SU-DHL-6 (cell line): Measurements from ENCODE around the gene RNU1-2.
"Not testable (repeated sequence)": the region's sequence is repeated elsewhere in the genome, so short reads cannot be mapped to it uniquely, and the experiment has no call there.

Source experiments
- H2AFZ ChIP-seq: fragments of 200-600 bp; sonication (generic); 2 replicates; pipeline ENCODE4 v1.6.1; 2014; ENCODE audit warnings: low read depth, mild to moderate bottlenecking, moderate library complexity, mixed read lengths, antibody characterized with exemption, low read length; ENCODE audit not compliant: severe bottlenecking
- H3F3A ChIP-seq: fragments of 200-600 bp; shearing (Covaris generic); 2 replicates; pipeline ENCODE4 v1.6.0; 2016; ENCODE audit warnings: antibody characterized with exemption, mild to moderate bottlenecking; ENCODE audit not compliant: insufficient read depth
- H3K27ac ChIP-seq: fragments of 200-600 bp; sonication (generic); 2 replicates; pipeline ENCODE4 v1.5.1; 2016; ENCODE audit warnings: low read depth, mild to moderate bottlenecking, low read length, moderate library complexity, mixed read lengths
- H3K27me3 ChIP-seq: fragments of 200-600 bp; sonication (generic), shearing (Covaris generic); 2 replicates; pipeline ENCODE4 v1.6.0; 2014; ENCODE audit warnings: mild to moderate bottlenecking, low read length
- H3K36me3 ChIP-seq: fragments of 200-600 bp; sonication (generic); 2 replicates; pipeline ENCODE4 v1.6.1; 2014; ENCODE audit warnings: mild to moderate bottlenecking, low read length, mixed read lengths
- H3K4me2 ChIP-seq: fragments of 300-600, 200-600 bp; shearing (Covaris generic), sonication (generic); 2 replicates; pipeline ENCODE4 v1.6.0; 2014; ENCODE audit warnings: low read length, low read depth, mild to moderate bottlenecking; ENCODE audit not compliant: poor library complexity, severe bottlenecking
- H3K4me3 ChIP-seq: fragments of 200-600 bp; sonication (generic); 2 replicates; pipeline ENCODE4 v1.5.1; 2014; ENCODE audit warnings: antibody characterized with exemption, low read length, mild to moderate bottlenecking, mixed read lengths; ENCODE audit not compliant: insufficient read depth, poor library complexity, severe bottlenecking
- H3K79me2 ChIP-seq: fragments of 200-600 bp; sonication (generic); 2 replicates; pipeline ENCODE4 v1.6.1; 2014; ENCODE audit warnings: mild to moderate bottlenecking, low read length, moderate library complexity; ENCODE audit not compliant: insufficient read depth
- H3K9ac ChIP-seq: fragments of 200-600 bp; sonication (generic); 2 replicates; pipeline ENCODE4 v1.7.0; 2014; ENCODE audit warnings: mild to moderate bottlenecking, low read length
- H3K9me2 ChIP-seq: fragments of 200-600 bp; sonication (generic); replicated peaks from 2 replicates; pipeline ENCODE4 v1.6.1; 2014; ENCODE audit warnings: low read length; ENCODE audit not compliant: insufficient read depth
- H3K9me3 ChIP-seq: fragments of 200-600 bp; sonication (generic); 2 replicates; pipeline ENCODE4 v1.6.1; 2014; ENCODE audit warnings: low read length, mixed read lengths; ENCODE audit not compliant: insufficient read depth
- H4K20me1 ChIP-seq: fragments of 200-600 bp; sonication (generic); 2 replicates; pipeline ENCODE4 v1.6.1; 2014; ENCODE audit warnings: low read depth, mild to moderate bottlenecking, antibody characterized with exemption, low read length, moderate library complexity, mixed read lengths
- EZH2phosphoT487 ChIP-seq: fragments of 200-600 bp; sonication (generic), shearing (Covaris generic); conservative IDR thresholded peaks from 2 replicates; pipeline ENCODE4 v1.6.1; 2018; ENCODE audit warnings: mild to moderate bottlenecking, antibody characterized with exemption, low read length, moderate library complexity, mixed read lengths
- TF ChIP-seq, protein P1 (sequence below): fragments of 200-600 bp; sonication (generic); IDR thresholded peaks from one replicate; pipeline ENCODE4 v1.5.1; 2017; ENCODE audit warnings: antibody characterized with exemption, mild to moderate bottlenecking, low read length, moderate library complexity; ENCODE audit not compliant: insufficient read depth, poor library complexity, severe bottlenecking

RNU1-2 gene

DNA sequence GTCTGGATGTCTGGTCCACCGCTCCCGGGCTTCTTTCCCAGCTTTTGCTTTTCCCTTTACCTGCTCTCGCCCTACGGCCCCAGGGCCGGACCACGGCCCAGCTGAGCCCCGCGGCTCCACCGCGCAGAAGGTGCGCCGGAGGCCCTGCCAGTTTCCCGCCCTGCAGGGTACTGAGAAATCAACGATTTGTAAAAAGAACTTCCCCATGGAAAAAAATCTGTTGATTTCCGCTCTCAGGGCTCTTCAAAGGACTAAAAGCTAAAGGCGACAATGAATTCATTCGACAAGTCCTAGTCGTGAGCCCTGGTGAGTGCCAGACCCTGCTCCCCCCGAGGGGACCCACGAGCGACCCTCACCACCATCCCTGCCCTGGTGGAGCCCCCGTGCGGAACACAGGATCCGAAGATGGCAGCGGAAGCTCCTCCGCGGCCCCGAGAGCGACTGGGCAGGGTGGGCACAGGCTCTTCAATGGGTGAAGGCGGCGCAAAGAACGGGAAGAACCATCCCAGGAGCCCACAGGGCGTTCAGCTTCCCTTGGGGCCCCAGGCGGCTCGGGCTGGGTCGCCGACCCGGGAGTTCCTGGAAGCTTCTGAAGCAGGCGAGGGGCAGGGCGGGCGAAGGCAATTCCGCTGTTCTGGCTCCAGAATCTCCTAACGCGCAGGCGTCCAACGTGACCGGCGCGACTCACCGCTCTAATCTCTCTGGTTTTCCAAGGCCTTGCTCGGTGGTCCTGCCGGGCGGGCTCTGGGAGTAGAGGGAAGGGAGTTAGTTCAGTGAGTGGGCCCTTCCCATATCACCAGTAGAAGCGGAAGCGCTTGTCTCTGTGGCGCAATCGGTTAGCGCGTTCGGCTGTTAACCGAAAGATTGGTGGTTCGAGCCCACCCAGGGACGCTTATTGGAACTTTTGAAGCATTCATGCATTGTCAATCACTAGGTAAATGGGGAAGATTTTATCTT, 6.6 kb upstream of the RNU1-2 start:
- no peak overlapping the region for H3K27ac ChIP-seq

DNA sequence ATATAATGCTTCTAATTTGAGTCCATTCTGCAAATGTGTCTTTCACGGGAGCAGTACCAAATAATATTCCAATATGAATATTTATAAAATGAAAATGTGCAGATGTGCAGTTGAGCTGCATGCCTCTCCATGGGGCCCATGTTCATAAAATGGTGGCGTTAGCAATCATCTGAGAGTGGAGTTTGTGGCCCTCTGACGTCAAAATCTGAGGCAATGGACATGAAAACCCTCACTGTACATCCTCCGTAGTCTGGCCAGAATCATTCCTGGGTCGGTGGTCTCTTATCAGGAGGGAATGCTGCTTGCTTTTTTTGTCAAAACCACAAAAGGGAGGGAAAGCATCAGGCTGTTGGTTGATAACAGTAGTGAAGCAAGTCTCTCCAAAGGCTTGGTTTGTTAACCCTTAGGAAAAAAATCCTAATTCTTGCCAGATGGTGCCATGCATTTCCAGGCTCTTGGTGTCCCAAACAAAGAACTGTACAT, 5.2 kb upstream of the RNU1-2 start:
- not testable (repeated sequence) for H3F3A ChIP-seq, H3K4me3 ChIP-seq, H3K36me3 ChIP-seq, H3K9me3 ChIP-seq, H3K9ac ChIP-seq, H3K27me3 ChIP-seq, H2AFZ ChIP-seq, H3K27ac ChIP-seq, H3K4me2 ChIP-seq, H4K20me1 ChIP-seq, H3K9me2 ChIP-seq, H3K79me2 ChIP-seq

More for the DNA sequence above, 6.6 kb upstream of the RNU1-2 start:
- H4K20me1 ChIP-seq: no peaks in the 10 kb centered on the region
- peak overlapping the region; percentile 68 for H2AFZ ChIP-seq
- no peaks in the 10 kb centered on the region for H3K9me3 ChIP-seq
- H3K36me3 ChIP-seq: no peaks in the 10 kb centered on the region
- no peaks in the 10 kb centered on the region for H3K27me3 ChIP-seq
- H3K79me2 ChIP-seq: no peaks in the 10 kb centered on the region
- H3F3A ChIP-seq: no peaks in the 10 kb centered on the region
- no peak for TF ChIP-seq EZH2phosphoT487
- TF ChIP-seq, protein P1, sequence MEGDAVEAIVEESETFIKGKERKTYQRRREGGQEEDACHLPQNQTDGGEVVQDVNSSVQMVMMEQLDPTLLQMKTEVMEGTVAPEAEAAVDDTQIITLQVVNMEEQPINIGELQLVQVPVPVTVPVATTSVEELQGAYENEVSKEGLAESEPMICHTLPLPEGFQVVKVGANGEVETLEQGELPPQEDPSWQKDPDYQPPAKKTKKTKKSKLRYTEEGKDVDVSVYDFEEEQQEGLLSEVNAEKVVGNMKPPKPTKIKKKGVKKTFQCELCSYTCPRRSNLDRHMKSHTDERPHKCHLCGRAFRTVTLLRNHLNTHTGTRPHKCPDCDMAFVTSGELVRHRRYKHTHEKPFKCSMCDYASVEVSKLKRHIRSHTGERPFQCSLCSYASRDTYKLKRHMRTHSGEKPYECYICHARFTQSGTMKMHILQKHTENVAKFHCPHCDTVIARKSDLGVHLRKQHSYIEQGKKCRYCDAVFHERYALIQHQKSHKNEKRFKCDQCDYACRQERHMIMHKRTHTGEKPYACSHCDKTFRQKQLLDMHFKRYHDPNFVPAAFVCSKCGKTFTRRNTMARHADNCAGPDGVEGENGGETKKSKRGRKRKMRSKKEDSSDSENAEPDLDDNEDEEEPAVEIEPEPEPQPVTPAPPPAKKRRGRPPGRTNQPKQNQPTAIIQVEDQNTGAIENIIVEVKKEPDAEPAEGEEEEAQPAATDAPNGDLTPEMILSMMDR: no peak
- peak overlapping the region; percentile 28 for H3K4me3 ChIP-seq
- H3K9me2 ChIP-seq: no peaks in the 10 kb centered on the region
- peak overlapping the region; percentile 21; the same call in 1 of the 2 replicates for H3K9ac ChIP-seq
- H3K4me2 ChIP-seq: peak overlapping the region; percentile 25

DNA sequence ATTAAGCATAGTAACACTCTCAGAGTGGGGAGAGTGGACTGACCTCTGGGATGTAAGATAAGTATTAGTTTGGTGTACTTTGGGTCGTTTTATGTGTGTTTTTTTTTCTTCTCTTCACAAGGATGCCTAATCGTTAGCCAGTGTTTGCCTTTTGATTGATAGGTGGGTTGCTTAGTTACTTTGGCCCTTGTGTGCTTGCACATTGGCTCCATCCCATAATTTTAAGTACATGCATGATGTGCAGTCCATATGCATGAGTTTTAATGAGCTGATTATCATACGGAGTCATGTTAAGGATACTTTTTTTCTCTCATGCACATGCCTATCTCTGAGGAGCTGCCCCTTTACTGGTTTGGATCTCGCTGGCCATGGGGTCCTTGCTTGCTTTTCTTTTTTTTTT, 4.7 kb upstream of the RNU1-2 start:
- not testable (repeated sequence) for H3K4me2 ChIP-seq, H3K4me3 ChIP-seq, H3K27ac ChIP-seq, H3K36me3 ChIP-seq, H2AFZ ChIP-seq, H3K9me2 ChIP-seq, H3K9ac ChIP-seq, H3K27me3 ChIP-seq, H3F3A ChIP-seq, H3K79me2 ChIP-seq, H4K20me1 ChIP-seq, H3K9me3 ChIP-seq

DNA sequence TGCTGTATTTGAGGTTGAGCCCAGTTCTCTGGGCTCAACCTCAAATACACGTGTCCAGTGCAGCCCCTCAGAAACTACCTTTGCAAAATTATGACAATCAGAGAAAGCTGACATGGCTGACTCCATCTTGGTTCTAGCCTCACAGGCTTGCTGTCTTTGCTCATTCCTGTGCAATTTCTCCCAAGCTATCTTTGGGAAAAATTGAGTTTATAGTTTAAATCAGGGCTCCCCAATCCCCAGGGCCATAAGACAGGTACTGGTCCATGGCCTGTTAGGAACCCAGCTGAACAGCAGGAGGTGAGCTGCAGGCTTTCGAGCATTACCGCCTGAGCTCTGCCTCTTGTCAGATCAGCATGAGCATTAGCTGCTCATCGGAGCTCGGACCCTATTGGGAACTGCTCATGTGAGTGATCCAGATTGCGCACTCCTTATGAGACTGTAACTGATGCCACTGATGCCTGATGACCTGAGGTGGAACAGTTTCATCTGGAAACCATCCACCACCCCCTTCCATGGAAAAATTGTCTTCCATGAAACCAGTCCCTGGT, 2.7 kb upstream of the RNU1-2 start:
- H3K27me3 ChIP-seq, H3K79me2 ChIP-seq, H3K4me2 ChIP-seq, H2AFZ ChIP-seq, H3K36me3 ChIP-seq, H3K9me2 ChIP-seq, H4K20me1 ChIP-seq, H3K9ac ChIP-seq, H3K4me3 ChIP-seq, H3K27ac ChIP-seq, H3K9me3 ChIP-seq: not testable (repeated sequence)
- peaks cover 19% of the 10 kb centered on the region for H3F3A ChIP-seq

DNA sequence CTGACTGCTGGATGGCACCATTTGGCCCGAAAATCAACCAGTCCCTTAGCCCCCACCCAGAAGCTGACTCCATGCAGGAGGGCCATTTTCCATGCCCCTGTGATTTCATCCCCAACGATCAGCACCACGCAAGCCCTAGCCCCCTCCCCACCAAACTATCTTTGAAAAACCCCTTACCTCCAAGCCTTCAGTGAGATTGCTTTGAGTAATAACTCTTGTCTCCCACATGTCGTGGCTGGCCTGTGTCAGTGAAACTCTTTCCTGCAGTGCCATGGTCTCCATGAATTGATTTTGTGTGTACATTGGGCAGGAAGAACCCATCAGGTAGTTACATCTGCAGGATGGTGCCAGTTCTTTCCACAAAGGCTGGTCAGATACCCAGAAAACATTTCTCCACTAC, 2.0 kb upstream of the RNU1-2 start:
- not testable (repeated sequence) for H3K9me3 ChIP-seq, H3K9ac ChIP-seq, H3K4me3 ChIP-seq, H2AFZ ChIP-seq, H3K36me3 ChIP-seq, H3K27ac ChIP-seq, H3K27me3 ChIP-seq, H4K20me1 ChIP-seq, H3K4me2 ChIP-seq, H3K9me2 ChIP-seq, H3K79me2 ChIP-seq
- H3F3A ChIP-seq: peaks cover 26% of the 10 kb centered on the region

DNA sequence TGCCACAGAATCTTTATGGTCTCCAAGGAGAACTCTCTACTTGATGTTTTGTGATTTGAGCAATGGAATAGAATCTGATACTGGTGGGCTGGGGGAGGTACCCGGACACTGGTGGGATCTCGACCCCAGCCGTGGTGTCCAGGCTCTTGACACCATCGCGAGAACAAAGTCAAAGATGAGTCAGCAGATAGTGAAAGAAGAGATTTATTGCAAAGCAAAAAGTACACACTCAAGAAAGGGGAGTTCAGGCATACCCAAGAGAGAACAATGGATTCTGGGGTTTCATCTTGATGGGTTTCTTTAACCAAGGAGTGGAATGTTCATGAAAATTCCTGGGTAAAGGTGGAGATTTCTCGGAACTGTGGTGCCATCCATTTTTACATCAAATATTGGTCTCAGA, 1.4 kb upstream of the RNU1-2 start:
- not testable (repeated sequence) for H2AFZ ChIP-seq, H3K9me3 ChIP-seq, H3K9ac ChIP-seq, H3K36me3 ChIP-seq, H3K79me2 ChIP-seq, H3K4me2 ChIP-seq, H3K9me2 ChIP-seq, H3K27ac ChIP-seq, H3K27me3 ChIP-seq, H4K20me1 ChIP-seq, H3K4me3 ChIP-seq
- H3F3A ChIP-seq: peaks cover 26% of the 10 kb centered on the region

DNA sequence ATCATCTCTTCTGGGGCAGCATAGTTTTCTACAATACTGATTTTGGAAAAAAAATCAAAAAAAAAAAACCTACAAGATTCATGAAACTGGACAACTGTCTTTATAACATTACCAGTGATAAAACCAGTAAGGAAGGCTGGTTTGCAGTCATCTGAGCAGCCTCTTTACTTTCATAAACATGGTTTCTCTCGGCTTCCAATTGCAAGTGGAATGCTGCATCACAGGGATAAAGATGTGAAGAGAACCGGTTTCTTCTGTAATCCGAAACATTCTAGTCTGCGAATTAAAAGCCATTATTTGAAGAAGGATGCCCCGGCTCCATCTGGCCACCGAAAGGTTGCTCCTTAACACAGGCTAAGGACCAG, 565 bp upstream of the RNU1-2 start:
- H4K20me1 ChIP-seq, H3K9me2 ChIP-seq, H3K36me3 ChIP-seq, H3K9me3 ChIP-seq, H3K27me3 ChIP-seq, H3K79me2 ChIP-seq: not testable (repeated sequence)
- H3K27ac ChIP-seq: peak overlapping the region; percentile 76
- H3K4me2 ChIP-seq: peak overlapping the region; percentile 88
- H2AFZ ChIP-seq: peak overlapping the region; percentile 88
- peak overlapping the region; percentile 64 for H3K9ac ChIP-seq
- H3K4me3 ChIP-seq: peak overlapping the region; percentile 67
- H3F3A ChIP-seq: peaks cover 26% of the 10 kb centered on the region
